ENCODE data around the gene PNMA5.
"Not testable (repeated sequence)": the region's sequence is repeated elsewhere in the genome, so short reads cannot be mapped to it uniquely, and the experiment has no call there.

PNMA5 gene

GRCh38 chrX:152993933-152994332 is at the start of gene PNMA5:
PNMA5 (minus strand) TSS chrX:152994116; CDS start chrX:152991598, 2,518 bp downstream.
- no peak for DNase-seq

GRCh38 chrX:153032397-153033118 is 38.6 kb upstream of the PNMA5 start:
- DNase-seq: peak; percentile 70

GRCh38 chrX:153030801-153031200 is 36.9 kb upstream of the PNMA5 start:
- DNase-seq: no peak

DNA sequence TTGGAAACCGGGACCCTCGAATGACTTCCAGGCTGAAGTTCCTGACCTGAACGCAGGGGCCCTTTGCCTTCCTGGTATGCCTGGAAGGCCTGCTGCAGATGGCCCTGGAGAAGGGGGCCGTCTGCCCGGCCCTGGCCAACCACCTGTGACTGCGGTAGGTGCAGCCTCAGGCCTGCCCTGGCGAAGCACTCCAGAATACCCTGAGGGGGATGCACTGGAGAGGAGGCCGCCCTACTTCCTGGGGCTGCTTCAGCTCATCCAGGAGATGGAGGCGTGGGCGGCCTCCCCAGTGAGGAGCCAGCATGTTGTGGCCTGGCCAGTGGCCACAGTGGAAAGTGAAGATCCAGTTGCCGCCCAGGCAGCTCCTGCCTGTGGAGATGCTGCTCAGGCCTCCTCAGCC is 36.0 kb upstream of the PNMA5 start:
- DNase-seq: no peak

- DNase-seq: no peak
These were observed 35.2 kb upstream of the PNMA5 start for GRCh38 chrX:153029162-153029561.

- DNase-seq: not testable (repeated sequence)
These were observed 34.6 kb upstream of the PNMA5 start for GRCh38 chrX:153028487-153028886.

DNA sequence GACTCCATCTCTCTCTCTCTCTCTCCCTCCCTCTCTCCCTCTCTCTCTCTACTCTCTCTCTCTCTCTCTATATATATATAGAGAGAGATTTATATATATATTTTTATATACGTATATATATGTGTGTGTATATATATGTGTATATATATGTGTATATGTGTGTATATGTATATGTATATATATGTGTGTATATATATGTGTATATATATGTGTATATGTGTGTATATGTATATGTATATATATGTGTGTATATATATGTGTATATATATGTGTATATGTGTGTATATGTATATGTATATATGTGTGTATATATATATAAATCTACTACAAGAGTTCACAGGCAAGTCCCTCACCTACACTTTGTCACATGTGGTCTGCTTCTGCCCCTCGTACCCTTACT is 32.6 kb upstream of the PNMA5 start:
- DNase-seq: not testable (repeated sequence)

DNA sequence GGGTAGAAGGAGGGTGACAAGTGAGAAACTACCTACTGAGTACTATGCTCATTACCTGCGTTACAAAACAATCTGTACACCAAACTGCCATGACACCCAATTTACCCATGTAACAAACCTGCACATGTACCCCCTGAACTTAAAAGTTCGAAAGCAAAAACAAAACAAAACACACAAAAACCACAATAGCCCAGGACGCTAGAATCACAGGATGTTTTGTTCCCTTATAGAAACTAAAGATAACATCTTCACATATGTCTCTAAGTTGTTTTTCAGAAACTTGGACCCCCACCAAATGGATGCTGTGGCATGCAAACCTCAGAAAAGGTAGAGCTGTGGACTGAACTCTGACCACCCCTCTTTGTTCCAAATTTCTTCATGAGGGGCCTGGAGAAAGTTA is 25.2 kb upstream of the PNMA5 start:
- no peak for DNase-seq

DNA sequence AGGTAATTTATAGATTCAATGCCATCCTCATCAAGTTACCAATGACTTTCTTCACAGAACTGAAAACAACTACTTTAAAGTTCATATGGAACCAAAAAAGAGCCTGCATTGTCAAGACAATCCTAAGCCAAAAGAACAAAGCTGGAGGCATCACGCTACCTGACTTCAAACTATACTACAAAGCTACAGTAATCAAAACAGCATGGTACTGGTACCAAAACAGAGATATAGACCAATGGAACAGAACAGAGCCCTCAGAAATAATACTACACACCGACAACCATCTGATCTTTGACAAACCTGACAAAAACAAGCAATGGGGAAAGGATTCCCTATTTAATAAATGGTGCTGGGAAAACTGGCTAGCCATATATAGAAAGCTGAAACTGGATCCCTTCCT is 23.3 kb upstream of the PNMA5 start:
- DNase-seq: not testable (repeated sequence)

GRCh38 chrX:153004780-153005179 is 10.9 kb upstream of the PNMA5 start:
- no peak for DNase-seq

DNA sequence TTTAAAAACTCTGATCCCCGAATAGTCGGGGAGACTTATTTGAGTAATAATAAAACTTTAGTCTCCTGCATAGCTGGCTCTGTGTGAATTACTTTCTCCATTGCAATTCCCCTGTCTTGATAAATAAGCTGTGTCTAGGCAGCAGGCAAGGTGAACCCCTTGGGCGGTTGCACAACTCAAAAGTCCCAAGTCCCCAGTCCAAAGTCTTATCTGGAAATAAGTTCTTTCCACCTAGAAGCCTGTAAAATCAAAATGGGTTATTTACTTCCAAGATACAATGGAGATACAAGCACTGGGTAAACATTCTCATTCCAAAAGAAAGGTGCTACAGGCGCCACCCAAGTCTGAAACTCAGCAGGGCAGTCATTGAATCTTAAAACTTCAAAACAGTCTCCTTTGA is 10.1 kb upstream of the PNMA5 start:
- no peak for DNase-seq

DNA sequence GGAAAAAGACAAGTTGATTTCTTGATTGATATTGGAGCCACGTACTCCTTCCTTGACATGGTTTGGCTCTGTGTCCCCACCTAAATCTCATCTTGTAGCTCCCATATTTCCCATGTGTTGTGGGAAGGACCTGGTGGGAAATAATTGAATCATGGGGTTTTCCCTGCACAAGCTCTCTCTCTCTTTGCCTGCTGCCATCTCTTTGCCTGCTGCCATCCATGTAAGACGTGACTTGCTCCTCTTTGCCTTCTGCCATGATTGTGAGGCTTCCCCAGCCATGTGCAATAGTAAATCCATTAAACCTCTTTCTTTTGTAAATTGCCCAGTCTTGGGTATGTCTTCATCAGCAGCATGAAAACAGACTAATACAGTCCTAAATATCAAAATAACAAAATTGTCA is 8.3 kb upstream of the PNMA5 start:
- not testable (repeated sequence) for DNase-seq

DNA sequence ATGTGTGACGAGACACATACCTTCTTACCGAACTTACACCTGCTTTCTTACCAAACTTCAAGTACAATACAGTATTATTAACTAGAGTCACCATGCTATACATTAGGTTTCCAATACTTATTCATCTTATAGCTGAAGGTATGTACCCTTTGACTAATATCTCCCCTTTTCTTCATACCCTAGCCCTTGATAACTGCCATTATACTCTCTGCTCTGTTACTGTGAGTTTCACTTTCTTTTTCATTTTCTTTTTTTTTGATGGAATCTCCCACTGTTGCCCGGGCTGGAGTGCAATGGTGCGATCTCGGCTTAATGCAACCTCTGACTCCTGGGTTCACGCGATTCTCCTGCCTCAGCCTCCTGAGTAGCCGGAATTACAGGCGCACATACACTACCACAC is 3.4 kb upstream of the PNMA5 start:
- no peak for DNase-seq

DNA sequence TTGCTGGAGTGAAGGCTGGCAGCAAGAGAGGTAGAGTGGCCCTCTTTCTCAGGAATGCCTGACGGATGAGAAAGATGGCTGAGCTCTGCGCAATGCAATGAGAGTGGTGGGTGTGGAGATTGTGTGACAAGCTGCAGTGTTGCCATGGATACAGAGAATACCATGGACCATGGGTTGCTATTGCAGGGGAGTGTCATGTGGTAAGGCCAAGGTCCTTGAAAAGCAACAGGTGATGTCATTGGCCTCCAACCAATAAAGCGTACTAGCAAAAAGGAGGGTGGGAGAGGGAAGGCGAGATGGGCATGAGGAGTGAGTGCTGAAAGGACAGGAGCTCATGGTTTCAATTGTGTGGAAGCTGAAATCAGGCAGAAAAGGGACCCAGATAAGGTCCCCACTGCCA is 1.8 kb downstream of the PNMA5 start:
- DNase-seq: no peak

DNA sequence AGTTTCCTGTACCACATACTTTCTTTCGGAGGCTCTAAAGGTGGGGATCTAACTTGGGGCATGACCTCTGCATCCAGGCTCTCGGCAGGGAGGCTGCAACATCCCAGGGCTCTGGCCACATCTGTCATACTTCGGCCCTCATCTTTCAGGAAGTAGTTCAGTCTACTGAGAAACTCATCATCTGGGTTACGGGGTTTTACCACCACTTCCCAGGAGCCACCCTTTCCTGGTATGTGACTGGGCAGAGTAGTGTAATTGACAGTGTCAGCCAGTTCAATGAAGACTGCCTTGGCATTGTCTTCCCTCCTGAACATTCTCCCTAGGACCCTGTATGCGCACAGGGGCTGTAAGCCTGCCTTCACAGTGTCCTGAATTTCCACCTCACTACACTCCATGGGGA is 2.8 kb downstream of the PNMA5 start:
- no peak for DNase-seq

DNA sequence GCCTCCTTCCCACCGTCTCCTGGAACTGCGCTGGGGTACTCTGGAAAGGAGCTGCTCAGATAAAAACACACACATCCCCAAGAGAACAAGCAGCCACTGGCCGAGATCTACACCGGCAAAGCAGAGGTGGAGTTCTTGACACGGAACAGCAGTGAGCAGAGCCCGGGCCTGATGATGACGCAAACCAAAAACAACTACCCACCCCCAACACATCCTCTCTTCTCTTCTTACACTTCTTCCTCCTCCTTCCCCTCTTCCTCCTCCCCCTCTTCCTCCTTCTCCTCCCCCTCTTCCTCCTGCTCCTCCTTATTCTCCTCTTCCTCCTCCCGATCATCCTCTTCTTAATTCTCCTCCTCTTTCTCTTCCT is 4.6 kb downstream of the PNMA5 start:
- DNase-seq: no peak

GRCh38 chrX:152988536-152989291 is 5.2 kb downstream of the PNMA5 start:
- no peak for DNase-seq

GRCh38 chrX:152987801-152988200 is 6.1 kb downstream of the PNMA5 start:
- no peak for DNase-seq

- DNase-seq: not testable (repeated sequence)
These were observed 6.8 kb downstream of the PNMA5 start for GRCh38 chrX:152987156-152987555.

GRCh38 chrX:152985383-152985782 is 8.5 kb downstream of the PNMA5 start:
- DNase-seq: not testable (repeated sequence)

GRCh38 chrX:152968193-152968592 is 25.7 kb downstream of the PNMA5 start:
- no peak for DNase-seq

DNA sequence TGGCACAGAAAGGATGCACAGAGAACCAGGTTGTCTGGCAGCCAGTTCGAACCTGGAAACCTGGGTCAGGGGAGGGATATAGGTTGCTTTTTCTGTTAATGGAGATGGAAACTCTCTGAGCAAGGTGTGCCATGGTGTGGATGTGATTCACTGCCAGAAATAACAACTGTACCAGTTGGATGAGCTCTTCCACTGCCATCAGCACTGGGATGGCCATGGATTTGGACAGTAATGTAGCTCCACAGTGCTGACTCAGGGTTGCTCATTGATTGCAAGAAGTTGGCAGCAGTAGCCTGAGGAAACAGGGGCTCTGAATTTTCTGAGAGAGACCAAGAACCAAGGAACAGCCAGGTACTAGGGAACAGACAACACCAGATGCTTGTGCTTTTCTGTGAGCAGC is 33.8 kb downstream of the PNMA5 start:
- no peak for DNase-seq

- DNase-seq: no peak
These were observed 34.3 kb downstream of the PNMA5 start for GRCh38 chrX:152959626-152960025.
